HepG2 (cell line): ENCODE measurements around the gene IP6K3. TPM values are rescaled to one million over a fixed set of nuclear protein-coding genes. Genes with fewer than 3 reads are reported as not detected.

ENCODE experiments used
- AGO2 ChIP-seq: fragments of 200-400 bp; formaldehyde crosslinking; optimal IDR thresholded peaks from 2 replicates; pipeline ENCODE3; 2017; ENCODE audit warnings: mild to moderate bottlenecking, low read depth, low read length, moderate library complexity
- AKAP8 ChIP-seq: sonication (generic); formaldehyde crosslinking; IDR thresholded peaks from 2 replicates; pipeline ENCODE4 v1.5.1; 2020; ENCODE audit warnings: mild to moderate bottlenecking, missing genetic modification reagents
- CEBPB ChIP-seq: IDR thresholded peaks from 2 replicates; pipeline ENCODE4 v1.6.1; 2011; ENCODE audit warnings: low read depth, low read length, improper control_type of control experiment, borderline replicate concordance
- IKZF5 ChIP-seq: IDR thresholded peaks from 2 replicates; pipeline ENCODE4 v1.6.1; 2018; ENCODE audit warnings: missing genetic modification reagents, mild to moderate bottlenecking, missing compliant biosample characterization
- JUN ChIP-seq: sonication (generic); formaldehyde crosslinking; IDR thresholded peaks from 2 replicates; pipeline ENCODE4 v1.4.0; 2020; ENCODE audit warnings: mild to moderate bottlenecking, missing genetic modification reagents
- MATR3 ChIP-seq: sonication (generic); formaldehyde crosslinking; IDR thresholded peaks from 2 replicates; pipeline ENCODE4 v1.4.0; 2020; ENCODE audit warnings: missing genetic modification reagents
- PHB2 ChIP-seq: fragments of 450-650 bp; IDR thresholded peaks from 2 replicates; pipeline ENCODE4 v1.6.1; 2018; ENCODE audit not compliant: partially characterized antibody
- POLR2G ChIP-seq: fragments of 200-400 bp; formaldehyde crosslinking; IDR thresholded peaks from 2 replicates; pipeline ENCODE4 v1.6.1; 2018; ENCODE audit warnings: mild to moderate bottlenecking, low read depth, low read length, moderate library complexity
- RBM22 ChIP-seq: fragments of 200-400 bp; formaldehyde crosslinking; optimal IDR thresholded peaks from 2 replicates; pipeline ENCODE3; 2017; ENCODE audit warnings: mild to moderate bottlenecking, low read length, moderate library complexity
- RCOR2 ChIP-seq: IDR thresholded peaks from 2 replicates; pipeline ENCODE4 v1.6.1; 2016; ENCODE audit warnings: missing biosample characterization, missing genetic modification reagents
- SATB2 ChIP-seq: sonication (generic); formaldehyde crosslinking; IDR thresholded peaks from 2 replicates; pipeline ENCODE4 v1.5.0; 2020; ENCODE audit warnings: missing genetic modification reagents
- SIX1 ChIP-seq: sonication (generic); formaldehyde crosslinking; IDR thresholded peaks from 2 replicates; pipeline ENCODE4 v1.4.0; 2020; ENCODE audit warnings: missing genetic modification reagents, borderline replicate concordance
- SIX4 ChIP-seq: sonication (generic); formaldehyde crosslinking; IDR thresholded peaks from 2 replicates; pipeline ENCODE4 v1.4.0; 2020; ENCODE audit warnings: missing genetic modification reagents
- ZC3H13 ChIP-seq: sonication (generic); formaldehyde crosslinking; IDR thresholded peaks from 2 replicates; pipeline ENCODE4 v1.8.1; 2023; ENCODE audit warnings: mild to moderate bottlenecking, missing genetic modification reagents, moderate library complexity
- ZNF670 ChIP-seq: sonication (generic); formaldehyde crosslinking; IDR thresholded peaks from 2 replicates; pipeline ENCODE4 v1.8.0; 2022; ENCODE audit warnings: mild to moderate bottlenecking, missing genetic modification reagents, borderline replicate concordance
- ZNF720 ChIP-seq: sonication (generic); formaldehyde crosslinking; IDR thresholded peaks from 2 replicates; pipeline ENCODE4 v1.4.0; 2020; ENCODE audit warnings: missing genetic modification reagents
- ZSCAN9 ChIP-seq: IDR thresholded peaks from 2 replicates; pipeline ENCODE4 v1.6.1; 2016; ENCODE audit warnings: borderline replicate concordance
- polyA plus RNA-seq, 8 experiments: library from polyadenylated mRNA; depleted of rRNA in 3 of 8; stranded (reverse) in 7 of 8; unstranded in 1 of 8; fragments of >200 nt; fragmentation: Illumina TruSeq in 4 of 8; extraction: Trizol in 4 of 8; gene quantifications; 2 replicates each; pipeline versions ENCODE4 v1.2.1 to v1.2.3, GENCODE V29; 2011 to 2016; ENCODE audit warnings: low read depth in 4 of 8, missing spikeins in 1 of 8, mixed read lengths in 1 of 8; ENCODE audit not compliant: insufficient read depth in 1 of 8
- total RNA-seq, 5 experiments: library from RNA; depleted of rRNA; stranded (reverse); fragments of >200 nt; fragmentation: Illumina TruSeq; extraction: Trizol; gene quantifications; 2 replicates each; pipeline ENCODE4 v1.2.3, GENCODE V29; 2016; ENCODE audit warnings: low read depth in 1 of 5
- TF ChIP-seq, protein P1 (sequence below): sonication (generic); formaldehyde crosslinking; IDR thresholded peaks from 2 replicates; pipeline ENCODE4 v1.4.0; 2020; ENCODE audit warnings: mild to moderate bottlenecking, missing genetic modification reagents
- TF ChIP-seq, protein P2 (sequence below): sonication (generic); formaldehyde crosslinking; IDR thresholded peaks from 2 replicates; pipeline ENCODE4 v1.5.0; 2020; ENCODE audit warnings: mild to moderate bottlenecking, missing genetic modification reagents
- TF ChIP-seq, protein P3 (sequence below): sonication (generic); formaldehyde crosslinking; IDR thresholded peaks from 2 replicates; pipeline ENCODE4 v1.4.0; 2020; ENCODE audit warnings: mild to moderate bottlenecking, missing genetic modification reagents, borderline replicate concordance

The IP6K3 gene
- total and polyA plus RNA-seq, 2 of the 13 experiments (the other 11 are each of a cell fraction or from before 2014, with no cell fraction given): 0.11 to 0.18 TPM

DNA sequence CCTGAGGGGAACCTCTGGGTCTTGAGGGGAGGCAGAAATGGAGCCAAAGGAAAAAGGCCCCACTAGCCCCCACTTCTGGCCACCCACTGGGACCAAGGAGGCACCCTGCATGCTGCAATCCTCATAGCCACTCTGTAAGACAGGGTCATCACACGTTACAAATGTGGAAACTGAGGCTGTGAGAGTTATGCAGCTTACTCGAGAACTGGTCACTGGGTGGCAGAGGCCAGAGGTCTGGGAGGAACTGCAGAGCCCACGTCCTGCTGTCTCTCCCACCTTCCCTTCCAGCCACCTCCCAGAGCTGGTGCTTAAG, 24.1 kb upstream of the IP6K3 start (continued):
- TF ChIP-seq, protein P1, sequence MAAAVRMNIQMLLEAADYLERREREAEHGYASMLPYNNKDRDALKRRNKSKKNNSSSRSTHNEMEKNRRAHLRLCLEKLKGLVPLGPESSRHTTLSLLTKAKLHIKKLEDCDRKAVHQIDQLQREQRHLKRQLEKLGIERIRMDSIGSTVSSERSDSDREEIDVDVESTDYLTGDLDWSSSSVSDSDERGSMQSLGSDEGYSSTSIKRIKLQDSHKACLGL (CRISPR knock-in tag): no peak
- TF ChIP-seq PHB2: no peak
- peak; percentile 47 for TF ChIP-seq RBM22
- TF ChIP-seq IKZF5: no peak
- TF ChIP-seq ZC3H13 (CRISPR knock-in tag): peak; percentile 90
- no peak for TF ChIP-seq JUN (CRISPR knock-in tag)
- TF ChIP-seq ZNF720 (CRISPR knock-in tag): no peak
- TF ChIP-seq ZNF670 (CRISPR knock-in tag): no peak
- no peak for TF ChIP-seq SATB2 (CRISPR knock-in tag)
- TF ChIP-seq SIX1: no peak
- TF ChIP-seq, protein P2, sequence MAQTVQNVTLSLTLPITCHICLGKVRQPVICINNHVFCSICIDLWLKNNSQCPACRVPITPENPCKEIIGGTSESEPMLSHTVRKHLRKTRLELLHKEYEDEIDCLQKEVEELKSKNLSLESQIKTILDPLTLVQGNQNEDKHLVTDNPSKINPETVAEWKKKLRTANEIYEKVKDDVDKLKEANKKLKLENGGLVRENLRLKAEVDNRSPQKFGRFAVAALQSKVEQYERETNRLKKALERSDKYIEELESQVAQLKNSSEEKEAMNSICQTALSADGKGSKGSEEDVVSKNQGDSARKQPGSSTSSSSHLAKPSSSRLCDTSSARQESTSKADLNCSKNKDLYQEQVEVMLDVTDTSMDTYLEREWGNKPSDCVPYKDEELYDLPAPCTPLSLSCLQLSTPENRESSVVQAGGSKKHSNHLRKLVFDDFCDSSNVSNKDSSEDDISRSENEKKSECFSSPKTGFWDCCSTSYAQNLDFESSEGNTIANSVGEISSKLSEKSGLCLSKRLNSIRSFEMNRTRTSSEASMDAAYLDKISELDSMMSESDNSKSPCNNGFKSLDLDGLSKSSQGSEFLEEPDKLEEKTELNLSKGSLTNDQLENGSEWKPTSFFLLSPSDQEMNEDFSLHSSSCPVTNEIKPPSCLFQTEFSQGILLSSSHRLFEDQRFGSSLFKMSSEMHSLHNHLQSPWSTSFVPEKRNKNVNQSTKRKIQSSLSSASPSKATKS (CRISPR knock-in tag): no peak
- peak; percentile 47; the same call in 1 of the 2 replicates for TF ChIP-seq AKAP8 (CRISPR knock-in tag)
- no peak for TF ChIP-seq ZSCAN9 (CRISPR knock-in tag)
- TF ChIP-seq AGO2: no peak
- TF ChIP-seq RCOR2 (CRISPR knock-in tag): no peak
- TF ChIP-seq, protein P3, sequence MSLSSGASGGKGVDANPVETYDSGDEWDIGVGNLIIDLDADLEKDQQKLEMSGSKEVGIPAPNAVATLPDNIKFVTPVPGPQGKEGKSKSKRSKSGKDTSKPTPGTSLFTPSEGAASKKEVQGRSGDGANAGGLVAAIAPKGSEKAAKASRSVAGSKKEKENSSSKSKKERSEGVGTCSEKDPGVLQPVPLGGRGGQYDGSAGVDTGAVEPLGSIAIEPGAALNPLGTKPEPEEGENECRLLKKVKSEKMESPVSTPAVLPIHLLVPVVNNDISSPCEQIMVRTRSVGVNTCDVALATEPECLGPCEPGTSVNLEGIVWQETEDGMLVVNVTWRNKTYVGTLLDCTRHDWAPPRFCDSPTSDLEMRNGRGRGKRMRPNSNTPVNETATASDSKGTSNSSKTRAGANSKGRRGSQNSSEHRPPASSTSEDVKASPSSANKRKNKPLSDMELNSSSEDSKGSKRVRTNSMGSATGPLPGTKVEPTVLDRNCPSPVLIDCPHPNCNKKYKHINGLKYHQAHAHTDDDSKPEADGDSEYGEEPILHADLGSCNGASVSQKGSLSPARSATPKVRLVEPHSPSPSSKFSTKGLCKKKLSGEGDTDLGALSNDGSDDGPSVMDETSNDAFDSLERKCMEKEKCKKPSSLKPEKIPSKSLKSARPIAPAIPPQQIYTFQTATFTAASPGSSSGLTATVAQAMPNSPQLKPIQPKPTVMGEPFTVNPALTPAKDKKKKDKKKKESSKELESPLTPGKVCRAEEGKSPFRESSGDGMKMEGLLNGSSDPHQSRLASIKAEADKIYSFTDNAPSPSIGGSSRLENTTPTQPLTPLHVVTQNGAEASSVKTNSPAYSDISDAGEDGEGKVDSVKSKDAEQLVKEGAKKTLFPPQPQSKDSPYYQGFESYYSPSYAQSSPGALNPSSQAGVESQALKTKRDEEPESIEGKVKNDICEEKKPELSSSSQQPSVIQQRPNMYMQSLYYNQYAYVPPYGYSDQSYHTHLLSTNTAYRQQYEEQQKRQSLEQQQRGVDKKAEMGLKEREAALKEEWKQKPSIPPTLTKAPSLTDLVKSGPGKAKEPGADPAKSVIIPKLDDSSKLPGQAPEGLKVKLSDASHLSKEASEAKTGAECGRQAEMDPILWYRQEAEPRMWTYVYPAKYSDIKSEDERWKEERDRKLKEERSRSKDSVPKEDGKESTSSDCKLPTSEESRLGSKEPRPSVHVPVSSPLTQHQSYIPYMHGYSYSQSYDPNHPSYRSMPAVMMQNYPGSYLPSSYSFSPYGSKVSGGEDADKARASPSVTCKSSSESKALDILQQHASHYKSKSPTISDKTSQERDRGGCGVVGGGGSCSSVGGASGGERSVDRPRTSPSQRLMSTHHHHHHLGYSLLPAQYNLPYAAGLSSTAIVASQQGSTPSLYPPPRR: no peak
- no peak for TF ChIP-seq MATR3
- TF ChIP-seq CEBPB: no peak
- peak; percentile 64; the same call in 1 of the 2 replicates for TF ChIP-seq POLR2G
- TF ChIP-seq SIX4: no peak
